CD4-positive, CD25-positive, alpha-beta regulatory T cell (primary cell): Measurements from ENCODE around the gene DNAJB2. TPM values are rescaled to one million over a fixed set of nuclear protein-coding genes. Genes with fewer than 3 reads are reported as not detected.

Source experiments
- ATAC-seq, 2 donors: fragments of 150-1000 bp; cut with Tn5 transposase; one replicate each; pipeline ENCODE4 v1.10.0; 2021; ENCODE audit warnings: low read depth in 2 of 2, moderate number of reproducible peaks in 2 of 2, moderate library complexity in 1 of 2
- DNase-seq, 3 donors: peaks; one replicate each; pipeline versions ENCODE4 v3.0.0 to v3.0.0-alpha.2; 2012 to 2022; ENCODE audit warnings: mixed read lengths in 1 of 3
- H3K27ac ChIP-seq: one replicate; pipeline ENCODE4 v1.7.0; 2013; ENCODE audit warnings: mild to moderate bottlenecking, low read length; ENCODE audit not compliant: insufficient read depth, poor library complexity, severe bottlenecking
- H3K27me3 ChIP-seq: one replicate; pipeline ENCODE4 v1.7.0; 2013; ENCODE audit warnings: low read length; ENCODE audit not compliant: control insufficient read depth, insufficient read depth
- H3K36me3 ChIP-seq: one replicate; pipeline ENCODE4 v1.7.0; 2013; ENCODE audit warnings: mild to moderate bottlenecking, low read length, moderate library complexity; ENCODE audit not compliant: control insufficient read depth, insufficient read depth
- H3K4me1 ChIP-seq: 2 replicates; pipeline ENCODE4 v1.7.0; 2013; ENCODE audit warnings: mild to moderate bottlenecking, low read length; ENCODE audit not compliant: insufficient read depth, control insufficient read depth, poor library complexity, severe bottlenecking
- H3K4me3 ChIP-seq: one replicate; pipeline ENCODE4 v1.7.0; 2013; ENCODE audit warnings: low read depth, mild to moderate bottlenecking, low read length, moderate library complexity
- H3K9me3 ChIP-seq, 2 experiments: 1 replicate in 1 of 2; 2 replicates in 1 of 2; pipeline ENCODE4 v1.7.0; 2013; ENCODE audit warnings: low read length in 2 of 2, mild to moderate bottlenecking in 1 of 2, moderate library complexity in 1 of 2; ENCODE audit not compliant: control insufficient read depth in 2 of 2
- H3K27ac Mint-ChIP-seq, 3 donors: one replicate each; pipeline ENCODE4 v1.8.0; 2020 to 2022; ENCODE audit warnings: mild to moderate bottlenecking in 3 of 3, mixed read lengths in 3 of 3, moderate library complexity in 2 of 3
- H3K27me3 Mint-ChIP-seq: one replicate; pipeline ENCODE4 v1.8.0; 2022; ENCODE audit warnings: mild to moderate bottlenecking, mixed read lengths
- H3K36me3 Mint-ChIP-seq: one replicate; pipeline ENCODE4 v1.8.0; 2020; ENCODE audit warnings: mixed read lengths
- H3K4me1 Mint-ChIP-seq, 4 donors: one replicate each; pipeline ENCODE4 v1.8.0; 2020 to 2022; ENCODE audit warnings: mixed read lengths in 4 of 4, mild to moderate bottlenecking in 1 of 4
- H3K4me3 Mint-ChIP-seq, 4 donors: one replicate each; pipeline ENCODE4 v1.8.0; 2020 to 2022; ENCODE audit warnings: mild to moderate bottlenecking in 4 of 4, mixed read lengths in 4 of 4, moderate library complexity in 3 of 4
- H3K9me3 Mint-ChIP-seq, 7 donors: one replicate each; pipeline ENCODE4 v1.8.0; 2020 to 2022; ENCODE audit warnings: mixed read lengths in 7 of 7, mild to moderate bottlenecking in 3 of 7, moderate library complexity in 2 of 7
- polyA plus RNA-seq, 4 donors: library from polyadenylated mRNA; unstranded; fragments of 300-500 nt; fragmentation: Illumina TruSeq; gene quantifications; one replicate each; pipeline ENCODE4 v1.2.3, GENCODE V29; 2021
- total RNA-seq: library from RNA; stranded (reverse); gene quantifications from one replicate; pipeline ENCODE4 v1.2.3, GENCODE V29; 2022

The DNAJB2 gene
- total and polyA plus RNA-seq, 5 donors from 2014 or later = 6.0 to 133 (median 6.3) TPM

DNA sequence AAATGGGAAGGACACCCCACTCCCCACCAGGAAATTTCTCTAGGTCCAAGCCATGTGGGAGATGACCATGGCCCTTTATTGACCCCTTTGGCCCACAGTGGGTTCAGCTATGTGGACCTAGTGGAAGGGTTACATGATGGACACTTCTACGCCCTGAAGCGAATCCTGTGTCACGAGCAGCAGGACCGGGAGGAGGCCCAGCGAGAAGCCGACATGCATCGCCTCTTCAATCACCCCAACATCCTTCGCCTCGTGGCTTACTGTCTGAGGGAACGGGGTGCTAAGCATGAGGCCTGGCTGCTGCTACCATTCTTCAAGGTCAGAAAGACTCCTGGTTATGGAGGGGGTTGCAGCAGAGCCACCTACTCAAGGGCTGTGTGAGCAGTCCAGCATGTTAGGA is 32.6 kb upstream of the DNAJB2 start:
- H3K4me3 ChIP-seq = peak overlapping the region; percentile 84
- ATAC-seq = no peak
- DNase-seq = no peak

DNA sequence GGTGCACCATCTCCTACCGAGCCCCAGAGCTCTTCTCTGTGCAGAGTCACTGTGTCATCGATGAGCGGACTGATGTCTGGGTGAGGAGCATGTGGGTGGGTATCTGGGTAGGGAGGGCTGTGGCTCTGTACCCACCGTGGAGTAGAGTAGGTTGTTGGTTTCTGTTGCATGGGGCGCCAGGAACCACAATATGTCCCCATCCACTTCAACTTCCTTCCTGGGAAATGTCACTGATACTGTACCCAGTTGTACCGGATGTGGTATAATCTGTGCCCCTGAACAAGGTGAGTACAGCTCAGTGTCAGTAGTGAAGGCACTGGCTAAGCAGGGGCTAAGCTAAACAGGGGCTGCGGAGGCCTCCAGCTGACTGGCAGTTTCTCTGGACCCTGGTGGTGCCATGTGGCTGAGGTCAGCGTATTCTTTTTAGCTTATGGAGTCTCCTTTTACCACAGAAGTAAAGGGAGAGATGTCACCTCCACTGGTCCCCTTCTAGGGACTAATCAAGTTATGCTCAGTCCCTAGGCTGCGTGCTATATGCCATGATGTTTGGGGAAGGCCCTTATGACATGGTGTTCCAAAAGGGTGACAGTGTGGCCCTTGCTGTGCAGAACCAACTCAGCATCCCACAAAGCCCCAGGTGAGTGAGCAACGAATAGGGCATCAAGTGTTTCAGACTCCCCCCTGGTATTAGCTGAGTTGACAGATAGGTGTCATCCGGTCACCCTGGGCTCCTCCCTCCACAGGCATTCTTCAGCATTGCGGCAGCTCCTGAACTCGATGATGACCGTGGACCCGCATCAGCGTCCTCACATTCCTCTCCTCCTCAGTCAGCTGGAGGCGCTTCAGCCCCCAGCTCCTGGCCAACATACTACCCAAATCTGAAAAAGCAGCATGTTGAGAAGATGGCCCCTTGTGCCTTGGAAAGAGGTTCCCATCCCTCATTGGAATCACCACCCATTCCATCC is 31.2 kb upstream of the DNAJB2 start:
- H3K36me3 ChIP-seq = peaks cover 32% of the 10 kb centered on the region
- H3K9me3 Mint-ChIP-seq = peaks cover 0 to 2% (median 0%) of the 10 kb centered on the region in 7 donors
- peak; percentile 73 to 79 for ATAC-seq

More for the DNA sequence above, 32.6 kb upstream of the DNAJB2 start:
- Mint-ChIP-seq H3K4me1 (peaks cover 26 to 73% (median 53%) of the 10 kb centered on the region in 4 donors), H3K4me3 (peak overlapping the region; percentile 96 to 100 (median 98)), H3K36me3 (peaks cover 33% of the 10 kb centered on the region), H3K27ac (peak overlapping the region; percentile 96 to 98 (median 96)), H3K27me3 (no peaks in the 10 kb centered on the region), H3K9me3 (no peaks in the 10 kb centered on the region)
- Histone ChIP-seq H3K27me3 (no peaks in the 10 kb centered on the region), H3K4me1 (peaks cover 72% of the 10 kb centered on the region), H3K36me3 (peaks cover 26% of the 10 kb centered on the region), H3K9me3 (no peaks in the 10 kb centered on the region), H3K27ac (peak overlapping the region; percentile 94)

DNA sequence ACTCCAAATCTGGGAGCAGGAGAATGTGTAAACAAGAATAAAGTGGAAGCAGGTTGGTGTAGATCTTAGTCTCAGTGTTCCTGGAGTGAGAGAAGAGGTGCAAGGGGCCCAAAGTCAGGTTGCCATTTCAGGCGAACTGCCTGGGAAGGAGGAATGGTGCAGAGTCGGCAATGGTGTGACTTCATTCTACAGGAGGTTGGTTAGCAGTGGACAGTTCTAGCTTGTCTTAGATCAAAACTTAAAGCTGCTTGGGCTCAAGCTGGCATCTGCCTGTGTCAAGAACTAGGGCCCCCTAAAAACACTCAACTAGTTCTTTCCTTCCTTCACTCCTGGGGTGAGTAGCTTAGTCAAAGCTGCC is 30.3 kb upstream of the DNAJB2 start:
- DNase-seq = no peak
- Mint-ChIP-seq H3K27ac (peak overlapping the region; percentile 95 to 98 (median 96)), H3K4me3 (peak overlapping the region; percentile 96 to 100 (median 98)), H3K36me3 (peaks cover 37% of the 10 kb centered on the region), H3K4me1 (peaks cover 26 to 83% (median 58%) of the 10 kb centered on the region in 4 donors), H3K27me3 (peaks cover 6% of the 10 kb centered on the region), H3K9me3 (peaks cover 0 to 2% (median 0%) of the 10 kb centered on the region in 7 donors)
- peaks cover 32% of the 10 kb centered on the region for H3K36me3 ChIP-seq
- no peaks in the 10 kb centered on the region for H3K27me3 ChIP-seq
- peaks cover 85% of the 10 kb centered on the region for H3K4me1 ChIP-seq
- peak overlapping the region; percentile 94 for H3K27ac ChIP-seq
- no peaks in the 10 kb centered on the region for H3K9me3 ChIP-seq
- no peak for ATAC-seq
- peak overlapping the region; percentile 84 for H3K4me3 ChIP-seq

More for the DNA sequence above, 31.2 kb upstream of the DNAJB2 start:
- peaks cover 26 to 85% (median 59%) of the 10 kb centered on the region in 4 donors for H3K4me1 Mint-ChIP-seq
- peak overlapping the region; percentile 96 to 100 (median 98) for H3K4me3 Mint-ChIP-seq
- DNase-seq = peak; percentile 40 to 87 (median 79)
- Histone ChIP-seq H3K27ac (peak overlapping the region; percentile 94), H3K9me3 (no peaks in the 10 kb centered on the region), H3K4me3 (peak overlapping the region; percentile 84), H3K4me1 (peaks cover 85% of the 10 kb centered on the region), H3K27me3 (no peaks in the 10 kb centered on the region)
- peak overlapping the region; percentile 95 to 98 (median 96) for H3K27ac Mint-ChIP-seq
- H3K27me3 Mint-ChIP-seq = peaks cover 6% of the 10 kb centered on the region
- peaks cover 37% of the 10 kb centered on the region for H3K36me3 Mint-ChIP-seq

DNA sequence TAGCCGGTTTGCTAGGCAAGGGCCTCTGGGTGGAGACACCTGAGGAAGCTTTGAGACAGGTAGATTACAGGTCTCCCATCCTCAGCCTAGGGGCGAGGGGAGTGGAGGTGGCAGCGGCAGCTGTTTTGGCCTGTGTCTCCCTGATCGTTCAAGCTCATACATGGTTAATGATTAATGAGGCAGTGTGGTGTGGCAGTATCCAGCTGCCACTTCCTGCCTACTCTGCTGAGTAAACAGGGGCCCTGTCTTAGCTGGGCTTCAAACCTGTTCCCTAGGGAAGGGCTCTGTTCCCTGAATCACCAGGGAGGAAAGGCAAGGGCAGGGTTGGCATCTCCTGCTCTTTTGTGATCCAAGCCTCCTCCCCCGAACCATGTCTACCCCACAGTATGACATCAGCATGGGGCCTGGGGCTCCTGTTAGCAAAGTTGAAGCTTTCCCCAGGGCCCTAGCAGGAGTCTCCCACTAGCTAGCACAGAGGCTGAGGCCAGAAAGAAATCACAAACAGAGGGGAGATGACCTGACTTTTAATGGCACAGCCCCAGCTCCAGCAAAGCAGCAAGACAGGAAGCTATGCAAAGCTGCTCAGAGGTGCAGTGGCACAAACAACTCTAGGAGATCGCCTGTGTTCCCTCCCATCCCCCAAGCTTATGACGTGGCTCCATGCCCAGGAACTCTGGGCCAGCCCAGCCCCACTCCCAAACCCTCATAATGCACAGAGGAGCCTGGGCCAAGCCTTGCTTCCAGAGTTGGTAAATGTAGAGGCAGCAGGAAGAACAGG is 29.8 kb upstream of the DNAJB2 start:
- Histone ChIP-seq H3K4me1 (peaks cover 88% of the 10 kb centered on the region), H3K9me3 (no peaks in the 10 kb centered on the region), H3K4me3 (peak overlapping the region; percentile 84), H3K27ac (peak overlapping the region; percentile 94), H3K27me3 (no peaks in the 10 kb centered on the region), H3K36me3 (peaks cover 32% of the 10 kb centered on the region)
- ATAC-seq = no peak
- Mint-ChIP-seq H3K4me3 (peak overlapping the region; percentile 96 to 100 (median 98)), H3K36me3 (peaks cover 37% of the 10 kb centered on the region), H3K27me3 (peaks cover 6% of the 10 kb centered on the region), H3K9me3 (peaks cover 0 to 2% (median 0%) of the 10 kb centered on the region in 7 donors), H3K4me1 (peaks cover 26 to 79% (median 58%) of the 10 kb centered on the region in 4 donors), H3K27ac (peak overlapping the region; percentile 95 to 98 (median 96))
- DNase-seq = peak; percentile 23 to 66 (median 44)

DNA sequence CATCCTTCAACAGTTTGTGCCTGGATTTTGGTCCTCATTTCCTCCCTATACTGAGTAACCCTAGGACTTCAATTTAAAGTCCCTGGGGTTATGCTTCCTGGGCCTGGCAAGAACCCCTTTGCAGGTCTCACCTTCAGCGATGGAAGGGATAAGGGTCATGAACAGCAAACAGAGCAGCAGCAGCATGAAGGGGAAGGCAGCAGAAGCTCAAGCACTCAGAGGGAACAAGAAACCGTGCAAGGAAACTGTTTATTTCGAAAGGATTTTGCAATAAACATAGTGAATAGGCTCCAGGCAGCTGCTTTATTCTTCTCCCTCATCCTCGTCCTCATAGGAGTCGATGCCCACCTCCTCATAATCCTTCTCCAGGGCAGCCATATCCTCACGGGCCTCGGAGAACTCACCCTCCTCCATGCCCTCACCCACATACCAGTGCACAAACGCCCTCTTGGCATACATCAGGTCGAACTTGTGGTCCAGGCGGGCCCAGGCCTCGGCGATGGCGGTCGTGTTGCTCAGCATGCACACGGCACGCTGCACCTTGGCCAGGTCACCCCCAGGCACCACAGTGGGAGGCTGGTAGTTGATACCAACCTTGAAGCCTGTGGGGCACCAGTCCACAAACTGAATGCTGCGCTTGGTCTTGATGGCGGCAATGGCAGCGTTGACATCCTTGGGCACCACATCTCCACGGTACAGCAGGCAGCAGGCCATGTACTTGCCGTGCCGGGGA is 29.0 kb upstream of the DNAJB2 start:
- Mint-ChIP-seq H3K4me3 (peak overlapping the region; percentile 96 to 100 (median 98)), H3K27ac (peak overlapping the region; percentile 95 to 98 (median 96)), H3K36me3 (peaks cover 37% of the 10 kb centered on the region), H3K9me3 (peaks cover 0 to 2% (median 0%) of the 10 kb centered on the region in 7 donors), H3K4me1 (peaks cover 26 to 77% (median 61%) of the 10 kb centered on the region in 4 donors), H3K27me3 (peaks cover 10% of the 10 kb centered on the region)
- Histone ChIP-seq H3K4me1 (peaks cover 80% of the 10 kb centered on the region), H3K4me3 (peak overlapping the region; percentile 84), H3K27me3 (no peaks in the 10 kb centered on the region), H3K36me3 (peaks cover 32% of the 10 kb centered on the region), H3K27ac (peak overlapping the region; percentile 94), H3K9me3 (no peaks in the 10 kb centered on the region)
- ATAC-seq (no peak), DNase-seq (peak in 1 of 3 donors; percentile 34)

DNA sequence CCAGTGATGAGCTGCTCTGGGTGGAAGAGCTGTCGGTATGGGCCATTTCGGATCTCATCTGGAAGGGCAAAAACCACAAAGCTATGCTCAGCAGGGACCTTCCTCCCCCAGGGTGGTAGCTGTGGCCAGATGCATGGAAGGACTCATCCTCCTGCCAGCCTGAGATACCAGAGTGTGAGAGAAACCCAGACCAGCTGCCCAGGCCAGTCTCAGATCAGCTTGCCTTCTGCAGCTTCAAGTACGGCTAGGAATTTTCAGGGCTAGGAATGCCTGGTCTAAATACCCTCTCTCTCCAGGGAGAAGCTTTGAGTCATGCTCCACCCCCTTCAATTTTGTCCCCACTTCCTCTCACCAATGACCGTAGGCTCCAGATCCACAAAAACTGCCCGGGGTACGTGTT is 27.5 kb upstream of the DNAJB2 start:
- Histone ChIP-seq H3K36me3 (peaks cover 32% of the 10 kb centered on the region), H3K27me3 (no peaks in the 10 kb centered on the region), H3K27ac (peak overlapping the region; percentile 53), H3K4me3 (peak overlapping the region; percentile 92), H3K9me3 (no peaks in the 10 kb centered on the region), H3K4me1 (peaks cover 65% of the 10 kb centered on the region)
- H3K9me3 Mint-ChIP-seq = peaks cover 0 to 2% (median 0%) of the 10 kb centered on the region in 7 donors
- peaks cover 37% of the 10 kb centered on the region for H3K36me3 Mint-ChIP-seq
- H3K27ac Mint-ChIP-seq = peak overlapping the region; percentile 87 to 98 (median 97)
- H3K4me3 Mint-ChIP-seq = peak overlapping the region; percentile 96 to 100 (median 98)
- peaks cover 19 to 74% (median 56%) of the 10 kb centered on the region in 4 donors for H3K4me1 Mint-ChIP-seq
- H3K27me3 Mint-ChIP-seq = peaks cover 10% of the 10 kb centered on the region
- ATAC-seq (no peak), DNase-seq (no peak)

DNA sequence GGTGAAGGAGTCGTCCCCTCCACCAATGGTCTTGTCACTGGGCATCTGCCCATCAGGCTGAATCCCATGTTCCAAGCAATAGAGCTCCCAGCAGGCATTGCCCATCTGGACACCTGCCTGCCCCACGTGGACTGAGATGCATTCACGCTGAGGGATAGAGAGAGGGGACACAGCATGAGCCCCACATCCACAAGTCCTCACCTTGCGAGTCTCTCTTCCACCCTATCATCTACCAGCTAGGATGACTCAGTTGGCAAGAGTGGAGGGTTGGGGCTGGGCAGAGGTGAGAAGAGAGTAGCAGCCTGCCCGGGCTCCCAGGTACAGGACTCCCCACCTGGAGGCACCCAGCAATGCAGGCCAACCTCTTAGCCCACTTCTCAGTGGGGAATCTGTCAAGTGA is 27.1 kb upstream of the DNAJB2 start:
- peaks cover 37% of the 10 kb centered on the region for H3K36me3 Mint-ChIP-seq
- H3K27ac Mint-ChIP-seq = peak overlapping the region; percentile 87 to 98 (median 97)
- H3K4me3 ChIP-seq = peak overlapping the region; percentile 92
- H3K36me3 ChIP-seq = peaks cover 32% of the 10 kb centered on the region
- DNase-seq (peak in 1 of 3 donors; percentile 33), ATAC-seq (no peak)
- peaks cover 0 to 2% (median 0%) of the 10 kb centered on the region in 7 donors for H3K9me3 Mint-ChIP-seq
- H3K4me3 Mint-ChIP-seq = peak overlapping the region; percentile 96 to 100 (median 98)
- peaks cover 61% of the 10 kb centered on the region for H3K4me1 ChIP-seq
- H3K27me3 ChIP-seq = no peaks in the 10 kb centered on the region
- peaks cover 19 to 70% (median 52%) of the 10 kb centered on the region in 4 donors for H3K4me1 Mint-ChIP-seq
- H3K27ac ChIP-seq = peak overlapping the region; percentile 93
- H3K9me3 ChIP-seq = no peaks in the 10 kb centered on the region
- H3K27me3 Mint-ChIP-seq = peaks cover 10% of the 10 kb centered on the region
